ENCODE results near the gene FBXL16. TPM values are rescaled to one million over a fixed set of nuclear protein-coding genes. Genes with fewer than 3 reads are reported as not detected.

Gene FBXL16
- total and polyA plus RNA-seq, 9 of the 15 experiments (the other 6 are each of a cell fraction or from before 2014, with no cell fraction given) = 0.21 to 8.2 (median 1.7) TPM

GRCh38 chr16:720990-721764, 15.6 kb upstream of the FBXL16 start, which contains the start of gene ANTKMT (continued):
- no peak for TF ChIP-seq ZNF407 (IDR thresholded peaks at IDR 0.05; ENCODE audit: low read depth)
- TF ChIP-seq DPF2 (IDR thresholded peaks at IDR 0.05) = no peak
- peak; percentile 93 for TF ChIP-seq THAP7 (CRISPR knock-in tag; IDR thresholded peaks at IDR 0.05)
- peak; percentile 66 for TF ChIP-seq SUPT5H (IDR thresholded peaks at IDR 0.05)
- TF ChIP-seq NBN (IDR thresholded peaks at IDR 0.05; ENCODE audit: low read depth) = no peak
- no peak for TF ChIP-seq FOXK2 (conservative IDR thresholded peaks at IDR 0.05 in 1 of 2, IDR thresholded peaks at IDR 0.05 in 1 of 2; ENCODE audit: low read depth in 2 of 2)
- no peak for TF ChIP-seq EWSR1 (IDR thresholded peaks at IDR 0.05; ENCODE audit: borderline replicate concordance, low read depth, partially characterized antibody)
- TF ChIP-seq ZBTB17 (CRISPR knock-in tag; IDR thresholded peaks at IDR 0.05) = peak; percentile 81
- TF ChIP-seq MTA1 (IDR thresholded peaks at IDR 0.05; ENCODE audit: borderline replicate concordance) = no peak
- no peak for TF ChIP-seq ZFPM2 (CRISPR knock-in tag; IDR thresholded peaks at IDR 0.05)
- no peak for TF ChIP-seq CGGBP1 (CRISPR knock-in tag; IDR thresholded peaks at IDR 0.05)
- no peak for TF ChIP-seq PRPF4 (IDR thresholded peaks at IDR 0.05; ENCODE audit: insufficient read depth, low read depth, low read length, poor library complexity, severe bottlenecking)
- no peak for TF ChIP-seq CBX2 (IDR thresholded peaks at IDR 0.05; ENCODE audit: insufficient read depth, low read length, poor library complexity, severe bottlenecking)
- TF ChIP-seq HCFC1 (IDR thresholded peaks at IDR 0.05; ENCODE audit: low read depth, low read length) = peak; percentile 80
- no peak for TF ChIP-seq TAF7 (tag; IDR thresholded peaks at IDR 0.05)
- TF ChIP-seq ZNF507 (tag; conservative IDR thresholded peaks at IDR 0.05) = no peak
- no peak for TF ChIP-seq KLF13 (tag; IDR thresholded peaks at IDR 0.05; ENCODE audit: borderline replicate concordance, low read depth)
- no peak for TF ChIP-seq KLF6 (CRISPR knock-in tag; IDR thresholded peaks at IDR 0.05; ENCODE audit: borderline replicate concordance)
- TF ChIP-seq ZNF12 (CRISPR knock-in tag; IDR thresholded peaks at IDR 0.05) = no peak
- peak; percentile 93 for TF ChIP-seq POLR2G (IDR thresholded peaks at IDR 0.05; ENCODE audit: low read depth, low read length)
- TF ChIP-seq SMARCA4 (IDR thresholded peaks at IDR 0.05) = no peak

Data from K562 (cell line).